BLaER1 treated with 17β-estradiol and CSF1 and Interleukin-3, amounts not matched to agents 10 nM and 100 nM (cell line): Measurements from ENCODE around the gene SDK2.

Experiments used
- H3K27ac ChIP-seq, 11 experiments: shearing (Covaris generic); formaldehyde crosslinking; 2 replicates each; pipeline ENCODE4 v1.8.1; 2022
- H3K27me3 ChIP-seq, 11 experiments: shearing (Covaris generic); formaldehyde crosslinking; 2 replicates each; pipeline ENCODE4 v1.8.1; 2022
- H3K36me3 ChIP-seq, 11 experiments: shearing (Covaris generic); formaldehyde crosslinking; 2 replicates each; pipeline ENCODE4 v1.8.1; 2022
- H3K4me1 ChIP-seq, 10 experiments: shearing (Covaris generic); formaldehyde crosslinking; 2 replicates each; pipeline ENCODE4 v1.8.1; 2022
- H3K4me2 ChIP-seq, 11 experiments: shearing (Covaris generic); formaldehyde crosslinking; 2 replicates each; pipeline ENCODE4 v1.8.1; 2022
- H3K4me3 ChIP-seq, 10 experiments: shearing (Covaris generic); formaldehyde crosslinking; 2 replicates each; pipeline ENCODE4 v1.8.1; 2022
- H3K9ac ChIP-seq, 11 experiments: shearing (Covaris generic); formaldehyde crosslinking; 2 replicates each; pipeline ENCODE4 v1.8.1; 2022
- H3K9me3 ChIP-seq, 11 experiments: shearing (Covaris generic); formaldehyde crosslinking; replicated peaks in 1 of 11; 2 replicates each; pipeline ENCODE4 v1.8.1; 2022
- H4K20me1 ChIP-seq, 11 experiments: shearing (Covaris generic); formaldehyde crosslinking; 2 replicates each; pipeline ENCODE4 v1.8.1; 2022
- Cebpa-rat ChIP-seq, 11 experiments: shearing (Covaris generic); IDR thresholded peaks; 2 replicates each; pipeline ENCODE4 v1.8.1; 2022

The SDK2 gene

DNA sequence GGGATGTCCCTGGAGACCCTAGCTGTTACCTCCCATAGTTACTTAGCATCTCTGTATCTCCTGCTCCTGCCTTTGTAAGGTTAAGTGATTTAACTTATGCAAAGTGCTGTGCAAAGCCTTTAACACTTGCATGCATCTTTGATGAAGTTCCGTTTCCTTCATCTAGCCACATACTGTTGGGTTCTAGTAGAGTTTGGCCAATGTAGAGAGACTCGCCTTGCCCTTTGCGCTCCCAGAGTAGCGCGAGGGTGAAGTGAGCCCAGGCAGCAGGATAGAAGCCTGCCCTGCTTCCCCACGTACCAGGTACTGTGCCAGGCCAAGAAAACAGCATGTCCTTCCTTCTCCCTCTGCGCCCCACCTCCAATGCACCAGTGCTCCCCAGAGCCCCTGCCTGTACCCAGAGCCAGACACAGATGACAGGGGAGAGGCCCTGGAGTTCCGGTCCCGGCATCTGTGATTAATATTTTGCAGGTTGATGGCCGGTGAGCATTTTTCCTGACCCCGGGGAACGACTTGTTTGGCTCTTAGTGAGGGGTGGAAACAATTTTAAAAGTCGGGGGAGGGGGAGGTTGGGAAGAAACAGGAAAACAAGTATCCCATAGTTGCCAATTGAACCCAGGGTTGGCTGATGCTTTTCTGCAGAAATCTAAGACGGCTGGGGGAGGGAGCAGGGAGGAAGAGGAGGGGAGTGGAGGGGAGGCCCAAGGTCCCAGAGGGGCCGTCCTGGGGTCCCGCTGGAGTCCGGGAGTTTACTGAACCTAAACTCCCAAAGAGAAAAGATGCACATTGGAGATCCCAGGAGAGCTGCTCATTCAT lies 319.3 kb downstream of the SDK2 start:
- H3K27me3 ChIP-seq = no peaks in the 10 kb centered on the region
- H3K27ac ChIP-seq = no peak overlapping the region
- no peak overlapping the region for H3K9ac ChIP-seq
- no peak for TF ChIP-seq Cebpa-rat (IDR thresholded peaks at IDR 0.05)
- no peaks in the 10 kb centered on the region for H4K20me1 ChIP-seq
- H3K36me3 ChIP-seq = no peaks in the 10 kb centered on the region
- peaks cover 0 to 5% (median 0%) of the 10 kb centered on the region in 11 experiments; a peak in 2 of 22 replicates for H3K9me3 ChIP-seq
- peak overlapping the region; percentile 2 to 72 (median 59); a peak in 19 of 22 replicates for H3K4me2 ChIP-seq
- H3K4me1 ChIP-seq = peaks cover 8 to 25% (median 22%) of the 10 kb centered on the region in 10 experiments; a peak in 17 of 20 replicates
- no peak overlapping the region for H3K4me3 ChIP-seq

DNA sequence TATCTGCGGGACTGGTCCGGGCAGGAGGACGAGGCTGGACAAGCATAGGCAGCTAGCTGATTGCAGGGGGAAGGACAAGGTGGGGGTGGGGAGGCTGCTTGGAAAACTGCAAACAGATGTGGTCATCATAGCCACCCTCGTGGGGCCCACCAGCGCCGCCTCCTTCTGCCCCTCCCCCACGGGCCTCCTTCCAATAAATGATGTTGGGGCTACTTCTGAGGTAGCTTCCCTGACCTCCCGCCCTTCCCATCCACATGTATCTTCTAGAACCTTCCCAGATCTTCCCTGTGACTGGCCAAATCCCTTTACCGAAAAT lies 320.1 kb downstream of the SDK2 start:
- no peak for TF ChIP-seq Cebpa-rat (IDR thresholded peaks at IDR 0.05)
- no peaks in the 10 kb centered on the region for H4K20me1 ChIP-seq
- no peak overlapping the region for H3K4me3 ChIP-seq
- no peaks in the 10 kb centered on the region for H3K36me3 ChIP-seq
- H3K4me2 ChIP-seq = peak overlapping the region in 7 of 11 experiments; percentile 35 to 72 (median 61); a peak in 11 of 22 replicates
- H3K9ac ChIP-seq = no peak overlapping the region
- H3K9me3 ChIP-seq = peaks cover 0 to 5% (median 0%) of the 10 kb centered on the region in 11 experiments; a peak in 2 of 22 replicates
- H3K27ac ChIP-seq = no peak overlapping the region
- H3K27me3 ChIP-seq = no peaks in the 10 kb centered on the region
- peaks cover 8 to 25% (median 22%) of the 10 kb centered on the region in 10 experiments; a peak in 17 of 20 replicates for H3K4me1 ChIP-seq

DNA sequence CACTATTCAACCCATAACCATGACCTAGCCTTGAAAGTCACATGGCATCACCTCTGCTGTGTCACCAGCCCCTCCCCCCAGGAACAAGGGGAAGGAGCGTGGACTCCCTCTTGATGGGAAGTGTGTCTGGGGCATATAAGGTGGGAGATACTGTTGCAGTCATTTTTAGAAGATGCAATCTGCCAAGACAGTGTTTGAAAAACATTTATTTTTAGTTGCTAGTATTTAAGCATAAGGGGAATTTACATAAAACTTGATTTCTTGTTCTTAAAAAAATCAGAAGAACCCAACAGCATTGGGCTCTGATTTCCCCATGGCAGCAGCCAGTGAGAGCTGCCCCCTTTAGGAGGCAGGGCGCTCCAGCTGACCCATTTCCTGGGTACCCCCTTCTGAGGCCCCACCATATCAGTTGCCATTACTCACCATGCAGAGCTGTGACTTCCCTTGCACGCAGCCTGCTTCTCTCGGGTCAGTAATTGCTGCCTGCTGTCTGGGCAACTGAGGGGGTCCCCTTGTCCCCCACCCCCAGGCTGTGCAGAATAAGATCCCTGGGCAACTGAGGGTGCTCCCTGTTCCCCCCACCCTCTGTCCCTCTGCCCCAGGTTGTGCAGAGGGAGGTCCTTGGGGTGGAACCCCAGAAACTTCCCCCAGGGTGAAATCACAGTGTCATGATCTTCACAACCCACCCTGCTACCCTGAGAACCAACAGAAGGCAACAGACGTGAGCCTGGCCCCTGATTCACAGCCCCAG lies 320.7 kb downstream of the SDK2 start:
- Histone ChIP-seq H3K9ac (no peak overlapping the region), H3K27me3 (no peaks in the 10 kb centered on the region), H3K4me1 (peaks cover 8 to 25% (median 22%) of the 10 kb centered on the region in 10 experiments; a peak in 17 of 20 replicates), H4K20me1 (no peaks in the 10 kb centered on the region), H3K27ac (no peak overlapping the region), H3K4me3 (no peak overlapping the region), H3K4me2 (peak overlapping the region in 7 of 11 experiments; percentile 35 to 72 (median 61); a peak in 8 of 22 replicates), H3K9me3 (peaks cover 0 to 5% (median 0%) of the 10 kb centered on the region in 11 experiments; a peak in 2 of 22 replicates), H3K36me3 (no peaks in the 10 kb centered on the region)
- no peak for TF ChIP-seq Cebpa-rat (IDR thresholded peaks at IDR 0.05)

DNA sequence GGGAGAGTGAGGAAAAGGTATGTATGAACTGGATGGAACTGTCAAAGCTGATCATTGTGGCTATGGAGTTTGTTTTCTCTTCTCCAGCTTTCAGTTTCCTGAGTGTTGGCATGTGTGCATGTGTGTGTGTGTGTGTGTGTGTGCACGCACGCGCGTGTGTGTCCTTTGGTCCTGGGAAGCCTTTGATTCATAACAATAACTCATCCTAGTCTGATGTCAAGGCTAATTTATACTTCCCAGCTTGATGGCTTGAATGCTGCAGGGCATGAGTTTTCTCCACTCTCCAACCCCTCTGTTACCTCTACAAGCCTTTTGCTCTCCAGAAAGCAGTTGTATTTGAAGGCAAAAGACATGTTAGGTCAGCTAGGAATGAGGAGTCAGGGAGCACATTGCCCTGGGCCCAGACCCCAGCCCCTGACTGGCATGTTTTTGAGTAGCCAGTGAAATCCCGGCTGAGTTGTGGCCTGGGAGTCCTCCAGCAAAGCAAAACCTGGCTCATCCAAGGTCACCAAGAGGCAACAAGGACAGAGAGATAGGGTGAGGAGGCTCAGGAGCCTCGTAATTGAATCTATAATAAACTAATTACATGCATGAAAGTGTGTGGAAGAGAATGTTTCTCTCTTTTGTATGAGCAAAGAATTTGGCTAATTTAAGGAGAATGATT lies 323.5 kb downstream of the SDK2 start:
- peaks cover 21 to 50% (median 44%) of the 10 kb centered on the region in 10 experiments for H3K4me1 ChIP-seq
- no peaks in the 10 kb centered on the region for H4K20me1 ChIP-seq
- no peak overlapping the region for H3K9ac ChIP-seq
- H3K27me3 ChIP-seq = no peaks in the 10 kb centered on the region
- H3K4me3 ChIP-seq = no peak overlapping the region
- H3K4me2 ChIP-seq = no peak overlapping the region
- no peak overlapping the region for H3K27ac ChIP-seq
- H3K36me3 ChIP-seq = no peaks in the 10 kb centered on the region
- no peak for TF ChIP-seq Cebpa-rat (IDR thresholded peaks at IDR 0.05)
- peaks cover 0 to 5% (median 0%) of the 10 kb centered on the region in 11 experiments; a peak in 2 of 22 replicates for H3K9me3 ChIP-seq

DNA sequence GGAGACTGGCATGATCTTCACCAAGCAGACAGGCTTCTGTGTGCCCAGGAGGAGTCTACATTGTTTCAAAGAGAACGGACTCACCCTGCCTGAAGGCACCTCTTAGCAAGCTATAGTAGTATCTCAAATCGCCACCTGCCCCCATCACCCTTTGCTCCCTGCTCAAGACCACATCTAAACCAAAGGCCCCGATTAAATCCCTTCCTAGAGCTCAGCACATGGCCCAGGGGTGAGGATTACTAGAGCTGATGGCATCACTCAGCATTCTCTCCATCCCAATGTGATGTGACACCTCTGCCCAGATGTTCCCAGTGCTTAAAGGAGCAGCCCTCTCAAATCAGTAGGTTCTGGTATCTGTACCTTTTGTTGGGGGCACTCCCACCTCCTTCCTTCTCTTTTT lies 324.5 kb downstream of the SDK2 start:
- H4K20me1 ChIP-seq = no peaks in the 10 kb centered on the region
- H3K4me2 ChIP-seq = no peak overlapping the region; a peak in 1 of 22 replicates
- no peak overlapping the region for H3K9ac ChIP-seq
- no peaks in the 10 kb centered on the region for H3K27me3 ChIP-seq
- no peak overlapping the region for H3K27ac ChIP-seq
- peaks cover 0 to 5% (median 0%) of the 10 kb centered on the region in 11 experiments; a peak in 2 of 22 replicates for H3K9me3 ChIP-seq
- no peak for TF ChIP-seq Cebpa-rat (IDR thresholded peaks at IDR 0.05)
- H3K4me1 ChIP-seq = peaks cover 13 to 47% (median 35%) of the 10 kb centered on the region in 10 experiments
- no peak overlapping the region for H3K4me3 ChIP-seq
- H3K36me3 ChIP-seq = no peaks in the 10 kb centered on the region

DNA sequence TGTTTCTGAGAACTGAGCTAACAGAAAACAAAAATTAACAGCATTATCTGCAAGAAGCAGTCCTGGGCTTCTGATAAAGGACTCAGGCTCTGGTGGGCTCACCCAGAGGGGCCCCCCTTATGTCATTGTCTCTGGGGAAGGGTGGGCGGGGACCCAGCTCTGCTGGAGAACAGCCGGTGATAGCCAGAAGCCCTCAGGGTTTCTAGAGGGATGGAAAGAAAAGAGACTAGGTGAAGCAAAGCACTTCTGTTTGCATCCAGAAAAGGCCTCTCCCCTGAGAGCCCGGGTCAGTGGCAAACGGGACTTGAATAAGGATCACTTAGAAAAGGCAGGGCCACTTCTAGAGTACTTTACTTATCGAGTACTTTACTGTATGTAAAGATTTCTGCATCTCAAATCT lies 325.4 kb downstream of the SDK2 start:
- Histone ChIP-seq H3K4me3 (no peak overlapping the region), H4K20me1 (no peaks in the 10 kb centered on the region), H3K9ac (no peak overlapping the region), H3K4me2 (no peak overlapping the region), H3K36me3 (no peaks in the 10 kb centered on the region), H3K9me3 (peaks cover 0 to 5% (median 0%) of the 10 kb centered on the region in 11 experiments; a peak in 2 of 22 replicates), H3K4me1 (peaks cover 13 to 47% (median 26%) of the 10 kb centered on the region in 10 experiments), H3K27me3 (no peaks in the 10 kb centered on the region), H3K27ac (no peak overlapping the region)
- TF ChIP-seq Cebpa-rat (IDR thresholded peaks at IDR 0.05) = no peak

DNA sequence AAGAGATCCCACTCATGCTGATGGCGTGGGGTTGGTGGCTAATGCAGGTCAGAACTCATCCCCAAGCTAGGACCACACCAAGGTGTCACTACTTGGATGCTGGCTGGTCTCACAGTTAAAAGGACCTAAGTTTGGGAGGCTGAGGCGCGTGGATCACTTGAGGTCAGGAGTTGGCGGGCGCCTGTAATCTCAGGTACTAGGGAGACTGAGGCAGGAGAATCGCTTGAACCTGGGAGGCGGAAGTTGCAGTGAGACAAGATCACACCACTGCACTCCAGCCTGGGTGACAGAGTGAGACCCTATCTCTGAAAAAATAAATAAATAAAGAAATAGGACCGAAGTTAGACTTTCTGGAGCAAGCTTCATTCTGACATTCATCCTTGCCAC lies 325.8 kb downstream of the SDK2 start:
- H3K9me3 ChIP-seq = peaks cover 0 to 5% (median 0%) of the 10 kb centered on the region in 11 experiments; a peak in 2 of 22 replicates
- H3K36me3 ChIP-seq = no peaks in the 10 kb centered on the region
- H3K9ac ChIP-seq = no peak overlapping the region
- H3K4me3 ChIP-seq = no peak overlapping the region
- peak overlapping the region in 4 of 11 experiments; percentile 71 to 86 (median 73); a peak in 4 of 22 replicates for H3K4me2 ChIP-seq
- H3K4me1 ChIP-seq = peaks cover 13 to 48% (median 26%) of the 10 kb centered on the region in 10 experiments
- H4K20me1 ChIP-seq = no peaks in the 10 kb centered on the region
- no peak for TF ChIP-seq Cebpa-rat (IDR thresholded peaks at IDR 0.05)
- H3K27ac ChIP-seq = no peak overlapping the region
- H3K27me3 ChIP-seq = no peaks in the 10 kb centered on the region

DNA sequence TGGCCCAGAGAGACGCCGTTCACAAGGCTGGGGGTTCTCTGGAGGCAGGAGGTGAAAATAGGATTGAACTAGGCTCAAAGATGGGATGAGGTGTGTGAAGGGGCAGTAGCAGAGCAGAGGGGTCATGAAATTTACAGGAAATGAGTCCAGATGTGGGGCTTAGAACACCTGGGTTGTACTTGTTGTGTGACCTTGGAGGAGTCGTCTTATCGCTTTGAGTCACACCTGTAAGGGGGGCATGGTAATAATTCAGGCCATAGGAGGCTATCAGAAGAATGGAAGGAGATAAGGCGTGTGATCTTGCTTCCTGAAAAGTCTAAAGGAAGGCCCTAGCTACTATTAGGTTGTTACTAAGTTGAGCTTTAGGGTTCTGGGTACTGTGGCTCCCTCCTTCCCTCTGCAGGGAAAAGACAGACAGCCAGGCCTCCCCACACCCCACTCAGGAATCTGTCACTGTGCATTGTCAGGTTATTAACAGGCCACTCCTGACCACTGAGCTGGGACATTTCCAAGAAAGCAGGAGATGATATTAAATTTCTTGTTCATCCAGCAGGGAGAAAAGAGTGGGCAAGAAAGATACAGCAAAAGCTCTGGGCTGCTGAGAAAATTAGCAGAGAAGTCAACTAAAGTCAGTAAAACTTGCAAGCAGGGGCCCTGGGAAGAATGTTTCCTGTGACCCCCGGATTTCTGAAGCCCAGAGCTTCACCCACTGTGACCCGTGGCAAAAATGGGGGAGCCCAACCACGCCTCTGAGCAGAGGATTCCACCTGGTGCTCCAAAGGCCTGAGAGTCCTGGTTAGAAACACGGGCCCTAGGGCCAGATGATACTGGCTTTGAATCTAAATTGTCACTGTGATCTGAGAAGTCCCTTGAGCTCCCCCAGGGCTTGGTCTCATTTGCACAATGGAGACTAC lies 326.5 kb downstream of the SDK2 start:
- H3K27ac ChIP-seq = peak overlapping the region in 8 of 11 experiments; percentile 29 to 60 (median 42); a peak in 12 of 22 replicates

More for the DNA sequence above, 326.5 kb downstream of the SDK2 start:
- Histone ChIP-seq H3K4me3 (no peak overlapping the region), H3K36me3 (no peaks in the 10 kb centered on the region), H3K27me3 (no peaks in the 10 kb centered on the region), H4K20me1 (no peaks in the 10 kb centered on the region), H3K4me2 (peak overlapping the region; percentile 32 to 86 (median 72); a peak in 20 of 22 replicates), H3K9ac (peak overlapping the region in 4 of 11 experiments; percentile 13 to 32 (median 27); a peak in 4 of 22 replicates), H3K4me1 (peaks cover 13 to 55% (median 33%) of the 10 kb centered on the region in 10 experiments), H3K9me3 (peaks cover 0 to 3% (median 0%) of the 10 kb centered on the region in 11 experiments; a peak in 2 of 22 replicates)
- no peak for TF ChIP-seq Cebpa-rat (IDR thresholded peaks at IDR 0.05)
